HEK293 (cell line): ENCODE results near the gene RIN3.
"Not testable (repeated sequence)": the region's sequence is repeated elsewhere in the genome, so short reads cannot be mapped to it uniquely, and the experiment has no call there.

Experiments used
- CTCF ChIP-seq: fragments of 450-650 bp; formaldehyde crosslinking; IDR thresholded peaks from 2 replicates; pipeline ENCODE4 v1.5.1; 2016; ENCODE audit warnings: missing biosample characterization, missing genetic modification characterization
- GLIS1 ChIP-seq: fragments of 450-650 bp; formaldehyde crosslinking; IDR thresholded peaks from 2 replicates; pipeline ENCODE4 v1.5.1; 2016; ENCODE audit warnings: missing biosample characterization, missing genetic modification characterization
- HOXA7 ChIP-seq: sonication (generic); formaldehyde crosslinking; IDR thresholded peaks from 2 replicates; pipeline ENCODE4 v1.8.1; 2022; ENCODE audit warnings: missing genetic modification reagents, borderline replicate concordance
- PRDM4 ChIP-seq: fragments of 450-650 bp; formaldehyde crosslinking; IDR thresholded peaks from 2 replicates; pipeline ENCODE4 v1.5.1; 2017; ENCODE audit warnings: missing biosample characterization, missing genetic modification characterization
- TRIM28 ChIP-seq: IDR thresholded peaks from 2 replicates; pipeline ENCODE4 v1.6.1; 2011; ENCODE audit warnings: low read length, control low read depth, borderline replicate concordance

GRCh38 chr14:92536231-92536630 is 22.6 kb downstream of the RIN3 start:
- TF ChIP-seq HOXA7 (CRISPR knock-in tag); PRDM4; GLIS1 (tag by site-specific recombination); TRIM28; CTCF (tag by site-specific recombination): not testable (repeated sequence)
